H9 (cell line): ENCODE data around the gene EMX2. TPM values are rescaled to one million over a fixed set of nuclear protein-coding genes. Genes with fewer than 3 reads are reported as not detected.

Experiments used
- DNase-seq: peaks from one replicate; pipeline ENCODE4 v3.0.0-alpha.2; 2017
- H2AFZ ChIP-seq: one replicate; pipeline ENCODE4 v1.6.1; 2013; ENCODE audit warnings: mild to moderate bottlenecking, low read length, control low read depth, moderate library complexity
- H2AK5ac ChIP-seq: 2 replicates; pipeline ENCODE4 v1.6.1; 2013; ENCODE audit warnings: low read length, control low read depth, mixed read lengths; ENCODE audit not compliant: insufficient read length
- H2BK120ac ChIP-seq: one replicate; pipeline ENCODE4 v1.6.1; 2013; ENCODE audit warnings: low read depth, mild to moderate bottlenecking, low read length, control low read depth, inconsistent platforms; ENCODE audit not compliant: poor library complexity, severe bottlenecking
- H2BK12ac ChIP-seq: 2 replicates; pipeline ENCODE4 v1.6.1; 2013; ENCODE audit warnings: low read length, control low read depth, mixed read lengths, low read depth; ENCODE audit not compliant: insufficient read length
- H2BK15ac ChIP-seq: 2 replicates; pipeline ENCODE4 v1.6.1; 2013; ENCODE audit warnings: low read depth, low read length, control low read depth
- H2BK20ac ChIP-seq: one replicate; pipeline ENCODE4 v1.6.1; 2013; ENCODE audit warnings: low read depth, mild to moderate bottlenecking, low read length, control low read depth, inconsistent platforms; ENCODE audit not compliant: poor library complexity, severe bottlenecking
- H2BK5ac ChIP-seq: 2 replicates; pipeline ENCODE4 v1.6.1; 2013; ENCODE audit warnings: low read length, control low read depth, mixed read lengths; ENCODE audit not compliant: insufficient read length
- H3K14ac ChIP-seq: 2 replicates; pipeline ENCODE4 v1.6.1; 2013; ENCODE audit warnings: low read length, control low read depth; ENCODE audit not compliant: insufficient read depth
- H3K18ac ChIP-seq: 2 replicates; pipeline ENCODE4 v1.6.1; 2013; ENCODE audit warnings: low read depth, mild to moderate bottlenecking, mixed read lengths, low read length, control low read depth; ENCODE audit not compliant: insufficient read length
- H3K23ac ChIP-seq: 2 replicates; pipeline ENCODE4 v1.6.1; 2013; ENCODE audit warnings: low read length, control low read depth, mixed read lengths, low read depth; ENCODE audit not compliant: insufficient read length
- H3K23me2 ChIP-seq: 2 replicates; pipeline ENCODE4 v1.6.1; 2013; ENCODE audit warnings: low read depth, mild to moderate bottlenecking, mixed read lengths, low read length, control low read depth; ENCODE audit not compliant: insufficient read length, poor library complexity, severe bottlenecking
- H3K27ac ChIP-seq: 2 replicates; pipeline ENCODE4 v1.5.1; 2013; ENCODE audit warnings: low read length, control low read depth, mixed read lengths, low read depth; ENCODE audit not compliant: insufficient read length
- H3K27me3 ChIP-seq: 2 replicates; pipeline ENCODE4 v1.6.1; 2013; ENCODE audit warnings: low read length, control low read depth, inconsistent platforms; ENCODE audit not compliant: insufficient read depth
- H3K4ac ChIP-seq: 2 replicates; pipeline ENCODE4 v1.6.1; 2013; ENCODE audit warnings: low read depth, mild to moderate bottlenecking, control low read depth, inconsistent platforms, low read length, moderate library complexity
- H3K4me1 ChIP-seq: 2 replicates; pipeline ENCODE4 v1.6.1; 2013; ENCODE audit warnings: low read length, control low read depth, inconsistent platforms; ENCODE audit not compliant: insufficient read depth
- H3K4me2 ChIP-seq: 2 replicates; pipeline ENCODE4 v1.6.1; 2013; ENCODE audit warnings: low read length, control low read depth, mixed read lengths; ENCODE audit not compliant: insufficient read length, insufficient read depth
- H3K56ac ChIP-seq: 2 replicates; pipeline ENCODE4 v1.6.1; 2013; ENCODE audit warnings: low read depth, mild to moderate bottlenecking, mixed read lengths, low read length, control low read depth; ENCODE audit not compliant: insufficient read length
- H3K79me1 ChIP-seq: 2 replicates; pipeline ENCODE4 v1.6.1; 2013; ENCODE audit warnings: low read depth, mild to moderate bottlenecking, moderate library complexity, low read length, control low read depth, inconsistent platforms; ENCODE audit not compliant: insufficient read depth, poor library complexity, severe bottlenecking
- H3K79me2 ChIP-seq: 2 replicates; pipeline ENCODE4 v1.6.1; 2013; ENCODE audit warnings: low read length, control low read depth, inconsistent platforms; ENCODE audit not compliant: insufficient read depth
- H3K9ac ChIP-seq: 2 replicates; pipeline ENCODE4 v1.6.1; 2013; ENCODE audit warnings: low read length, control low read depth, mixed read lengths; ENCODE audit not compliant: insufficient read length; ENCODE audit errors: extremely low read depth
- H3K9me3 ChIP-seq: one replicate; pipeline ENCODE4 v1.6.1; 2013; ENCODE audit warnings: low read depth, low read length, inconsistent platforms; ENCODE audit not compliant: control insufficient read depth
- H3T11ph ChIP-seq: one replicate; pipeline ENCODE4 v1.6.1; 2013; ENCODE audit warnings: mild to moderate bottlenecking, low read length, control low read depth, inconsistent platforms
- H4K20me1 ChIP-seq: one replicate; pipeline ENCODE4 v1.6.1; 2013; ENCODE audit not compliant: control insufficient read depth, insufficient read length, insufficient read depth
- H4K5ac ChIP-seq: 2 replicates; pipeline ENCODE4 v1.6.1; 2013; ENCODE audit warnings: low read depth, mild to moderate bottlenecking, mixed read lengths, low read length, control low read depth; ENCODE audit not compliant: insufficient read length
- H4K8ac ChIP-seq: replicated peaks from 2 replicates; pipeline ENCODE4 v1.6.1; 2013; ENCODE audit warnings: low read length, control low read depth, mixed read lengths, low read depth; ENCODE audit not compliant: insufficient read length
- H4K91ac ChIP-seq: 2 replicates; pipeline ENCODE4 v1.6.1; 2013; ENCODE audit warnings: low read depth, mild to moderate bottlenecking, moderate library complexity, mixed read lengths, low read length, control low read depth; ENCODE audit not compliant: insufficient read length
- H3K27ac Mint-ChIP-seq, 3 experiments: 2 replicates in 2 of 3; 3 replicates in 1 of 3; pipeline ENCODE4 v1.8.0; 2020 to 2021; ENCODE audit warnings: mixed read lengths in 3 of 3, mild to moderate bottlenecking in 1 of 3, moderate library complexity in 1 of 3
- H3K27me3 Mint-ChIP-seq: 2 replicates; pipeline ENCODE4 v1.8.0; 2021; ENCODE audit warnings: low read depth, mild to moderate bottlenecking, moderate library complexity, mixed read lengths
- H3K36me3 Mint-ChIP-seq, 3 experiments: 2 replicates in 2 of 3; 3 replicates in 1 of 3; pipeline ENCODE4 v1.8.0; 2020 to 2021; ENCODE audit warnings: low read depth in 3 of 3, mixed read lengths in 3 of 3; ENCODE audit not compliant: insufficient read depth in 1 of 3
- H3K4me1 Mint-ChIP-seq, 2 experiments: 2 replicates each; pipeline ENCODE4 v1.8.0; 2020; ENCODE audit warnings: mixed read lengths in 2 of 2
- H3K4me3 Mint-ChIP-seq, 2 experiments: 2 replicates in 1 of 2; 3 replicates in 1 of 2; pipeline ENCODE4 v1.8.0; 2020 to 2021; ENCODE audit warnings: mild to moderate bottlenecking in 2 of 2, mixed read lengths in 2 of 2, moderate library complexity in 1 of 2
- H3K9me3 Mint-ChIP-seq, 2 experiments: 2 replicates in 1 of 2; 3 replicates in 1 of 2; pipeline ENCODE4 v1.8.0; 2020; ENCODE audit warnings: mild to moderate bottlenecking in 2 of 2, mixed read lengths in 2 of 2, moderate library complexity in 1 of 2
- WGBS: extraction: QIAGEN DNeasy Blood & Tissue Kit; methylation state at CpG from one replicate; pipeline ENCODE4 v1.1.7; 2013; ENCODE audit warnings: missing lambda C conversion rate, low lambda C conversion rate, mixed read lengths; ENCODE audit not compliant: insufficient read length; ENCODE audit errors: extremely low coverage; 5-methylcytosine and 5-hydroxymethylcytosine counted together
- total RNA-seq: library from RNA; stranded (reverse); gene quantifications from 2 replicates; pipeline ENCODE4 v1.2.1, GENCODE V29; 2021
- TF ChIP-seq, protein P1 (sequence below): fragments of 200-600 bp; sonication (generic); conservative IDR thresholded peaks from 3 replicates; pipeline ENCODE4 v1.8.0; 2021; ENCODE audit warnings: antibody characterized with exemption, mild to moderate bottlenecking

Gene EMX2
- total RNA-seq, 1 experiment from 2014 or later, result not detected

DNA sequence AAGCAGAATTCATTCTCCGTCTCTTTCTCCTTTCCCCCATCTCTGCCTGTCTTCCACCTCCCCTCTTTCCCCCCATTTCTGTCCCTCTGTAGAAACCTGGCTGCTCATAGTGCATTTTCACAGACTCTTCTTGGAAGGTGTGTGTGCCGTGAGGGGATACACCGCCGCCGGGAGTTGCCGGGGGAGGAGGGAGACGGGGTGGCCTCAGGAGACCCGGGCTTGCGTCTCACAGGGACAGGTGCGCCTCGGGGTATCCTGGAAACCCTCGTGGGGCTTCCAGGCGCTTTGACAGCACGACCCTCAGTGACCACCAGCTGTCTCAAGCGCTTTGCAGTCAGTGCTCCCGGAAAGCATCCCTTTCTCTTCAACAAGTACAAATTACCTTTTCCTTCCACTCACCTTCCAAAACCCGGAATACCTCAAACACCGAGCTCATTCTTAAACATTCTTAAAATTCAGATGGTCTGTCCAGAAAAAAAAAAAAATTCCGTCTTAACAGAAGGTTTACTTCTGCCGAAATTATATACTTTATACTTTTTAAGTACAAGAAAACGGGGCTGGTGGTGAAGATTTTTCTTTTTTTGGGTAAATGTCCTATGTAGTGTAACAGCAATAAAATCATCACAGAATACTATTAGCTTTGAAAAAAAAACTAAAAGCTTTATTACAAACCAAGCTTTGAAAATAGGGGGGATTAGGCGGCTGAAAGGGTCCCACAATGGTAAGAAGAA lies 8.2 kb downstream of the EMX2 start:
- no peak overlapping the region for H3K4ac ChIP-seq
- Mint-ChIP-seq H3K36me3 (no peaks in the 10 kb centered on the region), H3K4me3 (no peak overlapping the region; a peak in 1 of 5 replicates), H3K27ac (no peak overlapping the region; a peak in 1 of 7 replicates), H3K9me3 (peaks cover 0 to 19% of the 10 kb centered on the region in 2 experiments; a peak in 3 of 5 replicates), H3K27me3 (peaks cover 100% of the 10 kb centered on the region), H3K4me1 (peaks cover 33 to 65% of the 10 kb centered on the region in 2 experiments)
- H3K14ac ChIP-seq, result no peak overlapping the region
- no peaks in the 10 kb centered on the region for H3K79me1 ChIP-seq
- H3T11ph ChIP-seq, result no peak overlapping the region
- no peaks in the 10 kb centered on the region for H3K79me2 ChIP-seq
- H3K9ac ChIP-seq, result no peak overlapping the region
- TF ChIP-seq, protein P1, sequence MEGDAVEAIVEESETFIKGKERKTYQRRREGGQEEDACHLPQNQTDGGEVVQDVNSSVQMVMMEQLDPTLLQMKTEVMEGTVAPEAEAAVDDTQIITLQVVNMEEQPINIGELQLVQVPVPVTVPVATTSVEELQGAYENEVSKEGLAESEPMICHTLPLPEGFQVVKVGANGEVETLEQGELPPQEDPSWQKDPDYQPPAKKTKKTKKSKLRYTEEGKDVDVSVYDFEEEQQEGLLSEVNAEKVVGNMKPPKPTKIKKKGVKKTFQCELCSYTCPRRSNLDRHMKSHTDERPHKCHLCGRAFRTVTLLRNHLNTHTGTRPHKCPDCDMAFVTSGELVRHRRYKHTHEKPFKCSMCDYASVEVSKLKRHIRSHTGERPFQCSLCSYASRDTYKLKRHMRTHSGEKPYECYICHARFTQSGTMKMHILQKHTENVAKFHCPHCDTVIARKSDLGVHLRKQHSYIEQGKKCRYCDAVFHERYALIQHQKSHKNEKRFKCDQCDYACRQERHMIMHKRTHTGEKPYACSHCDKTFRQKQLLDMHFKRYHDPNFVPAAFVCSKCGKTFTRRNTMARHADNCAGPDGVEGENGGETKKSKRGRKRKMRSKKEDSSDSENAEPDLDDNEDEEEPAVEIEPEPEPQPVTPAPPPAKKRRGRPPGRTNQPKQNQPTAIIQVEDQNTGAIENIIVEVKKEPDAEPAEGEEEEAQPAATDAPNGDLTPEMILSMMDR, result no peak
- H3K27me3 ChIP-seq, result peaks cover 97% of the 10 kb centered on the region
- no peak overlapping the region for H3K23ac ChIP-seq
- H3K23me2 ChIP-seq, result no peaks in the 10 kb centered on the region
- no peak overlapping the region for H2BK15ac ChIP-seq
- no peak for DNase-seq
- H3K4me2 ChIP-seq, result no peak overlapping the region
- H2AFZ ChIP-seq, result no peak overlapping the region
- no peak overlapping the region for H2BK12ac ChIP-seq
- no peak overlapping the region for H4K91ac ChIP-seq
- no peak overlapping the region for H2BK5ac ChIP-seq
- no peak overlapping the region for H2BK120ac ChIP-seq
- no peak overlapping the region for H3K56ac ChIP-seq
- no peak overlapping the region for H2AK5ac ChIP-seq
- H4K20me1 ChIP-seq, result peaks cover 4% of the 10 kb centered on the region
- no peaks in the 10 kb centered on the region for H3K9me3 ChIP-seq
- H3K4me1 ChIP-seq, result no peaks in the 10 kb centered on the region; the same call in 1 of the 2 replicates
- no peak overlapping the region for H4K5ac ChIP-seq
- no CpG with 5 or more reads among the region's 22 CpGs for WGBS
- H3K18ac ChIP-seq, result no peak overlapping the region
- no peak overlapping the region for H4K8ac ChIP-seq
- H2BK20ac ChIP-seq, result no peak overlapping the region
- H3K27ac ChIP-seq, result no peak overlapping the region
